A549 (cell line): Measurements from ENCODE around the gene PRR7. TPM values are rescaled to one million over a fixed set of nuclear protein-coding genes. Genes with fewer than 3 reads are reported as not detected.

ENCODE experiments used
- ATAC-seq, 2 experiments: fragments of 200-7000 bp in 1 of 2; fragments of >200 bp in 1 of 2; cut with Nextera tagmentation in 1 of 2; cut with Tn5 transposase in 1 of 2; 3 replicates each; pipeline versions ENCODE4 v1.8.0 to v1.9.1; 2018 to 2020; ENCODE audit warnings: mild to moderate bottlenecking in 1 of 2, moderate library complexity in 1 of 2
- CTCF ChIA-PET: fragments of 300-600 bp; sonication (Branson Sonifier 250); formaldehyde crosslinking; extraction: SDS; loops from one replicate; lab custom pipeline; 2021; ENCODE audit warnings: antibody characterized with exemption, inconsistent platforms; lab: Yijun Ruan, JAX
- POLR2A ChIA-PET: fragments of 350-600 bp; formaldehyde crosslinking; extraction: SDS; loops from one replicate; lab custom pipeline; 2021; ENCODE audit warnings: antibody characterized with exemption, inconsistent platforms; lab: Yijun Ruan, JAX
- DNase-seq, 2 experiments: peaks; one replicate each; pipeline versions ENCODE4 v3.0.0 to v3.0.0-alpha.2; 2011 to 2016; ENCODE audit warnings: low read depth in 1 of 2, low spot score in 1 of 2
- FAIRE-seq: peaks from 2 replicates; lab custom pipeline; 2011; peaks lifted over from hg19 to GRCh38; lab: Jason Lieb, UNC
- H3K27ac ChIP-seq, 2 experiments: fragments of >200 bp; sonication (Bioruptor Twin); formaldehyde crosslinking; 3 replicates each; pipeline ENCODE4 v1.5.1; 2016 to 2017
- H3K4me1 ChIP-seq: fragments of >200 bp; sonication (Bioruptor Twin); formaldehyde crosslinking; 3 replicates; pipeline ENCODE4 v1.6.1; 2016
- H3K4me2 ChIP-seq: fragments of >200 bp; sonication (Bioruptor Twin); formaldehyde crosslinking; 3 replicates; pipeline ENCODE4 v1.6.1; 2016
- H3K4me3 ChIP-seq: fragments of >200 bp; sonication (Bioruptor Twin); formaldehyde crosslinking; 3 replicates; pipeline ENCODE4 v1.5.1; 2016
- H3K9me3 ChIP-seq: fragments of >200 bp; sonication (Bioruptor Twin); formaldehyde crosslinking; 3 replicates; pipeline ENCODE4 v1.6.1; 2016
- BCL3 ChIP-seq: fragments of >200 bp; sonication (Bioruptor Twin); formaldehyde crosslinking; IDR thresholded peaks from 3 replicates; pipeline ENCODE4 v1.6.1; 2016
- CEBPB ChIP-seq, 2 experiments: fragments of >200 bp in 1 of 2; sonication (Bioruptor Twin) in 1 of 2; formaldehyde crosslinking in 1 of 2; IDR thresholded peaks; 2 replicates each; pipeline ENCODE4 v1.6.1; 2012 to 2016
- CTCF ChIP-seq: fragments of >200 bp; sonication (Bioruptor Twin); formaldehyde crosslinking; IDR thresholded peaks from 3 replicates; pipeline ENCODE4 v1.5.1; 2016
- E2F6 ChIP-seq: IDR thresholded peaks from 2 replicates; pipeline ENCODE4 v1.6.1; 2012; ENCODE audit warnings: low read depth, borderline replicate concordance
- EHMT2 ChIP-seq: fragments of 200-600 bp; sonication (generic); IDR thresholded peaks from 2 replicates; pipeline ENCODE4 v1.6.1; 2016; ENCODE audit warnings: antibody characterized with exemption, low read depth, mild to moderate bottlenecking, moderate library complexity
- FOSL2 ChIP-seq, 2 experiments: fragments of 450-650 bp in 1 of 2; fragments of >200 bp in 1 of 2; sonication (Bioruptor Twin) in 1 of 2; formaldehyde crosslinking; IDR thresholded peaks; 2 replicates each; pipeline versions ENCODE4 v1.5.0 to v1.6.1; 2016 to 2020; ENCODE audit warnings: mild to moderate bottlenecking in 1 of 2, moderate library complexity in 1 of 2
- FOXS1 ChIP-seq: fragments of 250-450 bp; sonication (Bioruptor Pico); IDR thresholded peaks from 2 replicates; pipeline ENCODE4 v1.5.0; 2020; ENCODE audit warnings: mild to moderate bottlenecking, moderate library complexity
- HDAC2 ChIP-seq: fragments of 200-600 bp; sonication (generic); IDR thresholded peaks from 2 replicates; pipeline ENCODE4 v1.6.1; 2016
- HMGXB4 ChIP-seq: fragments of 250-450 bp; sonication (Bioruptor Pico); IDR thresholded peaks from 2 replicates; pipeline ENCODE4 v1.5.0; 2021; ENCODE audit warnings: mild to moderate bottlenecking, moderate library complexity, borderline replicate concordance
- HOXA7 ChIP-seq: fragments of 250-450 bp; sonication (Bioruptor Pico); IDR thresholded peaks from 2 replicates; pipeline ENCODE4 v1.5.0; 2020; ENCODE audit warnings: mild to moderate bottlenecking, moderate library complexity
- KDM1A ChIP-seq: fragments of 200-600 bp; sonication (generic); IDR thresholded peaks from 2 replicates; pipeline ENCODE4 v1.6.1; 2016; ENCODE audit warnings: low read depth, mild to moderate bottlenecking
- MAX ChIP-seq: IDR thresholded peaks from 2 replicates; pipeline ENCODE4 v1.6.1; 2012
- MAZ ChIP-seq: fragments of 150-350 bp; IDR thresholded peaks from 2 replicates; pipeline ENCODE4 v1.6.1; 2014; ENCODE audit warnings: antibody characterized with exemption, low read depth, low read length, borderline replicate concordance
- NFE2L2 ChIP-seq: fragments of 150-350 bp; conservative IDR thresholded peaks from 2 replicates; pipeline ENCODE4 v1.6.1; 2014; ENCODE audit warnings: low read length
- NPAS2 ChIP-seq: fragments of 250-450 bp; sonication (Bioruptor Pico); IDR thresholded peaks from 2 replicates; pipeline ENCODE4 v1.8.0; 2022; ENCODE audit warnings: mild to moderate bottlenecking, moderate library complexity, borderline replicate concordance
- PBX3 ChIP-seq: IDR thresholded peaks from 2 replicates; pipeline ENCODE4 v1.6.1; 2012
- RAD21 ChIP-seq, 2 experiments: fragments of >200 bp in 1 of 2; sonication (Bioruptor Twin) in 1 of 2; formaldehyde crosslinking in 1 of 2; IDR thresholded peaks in 1 of 2; conservative IDR thresholded peaks in 1 of 2; 2 replicates in 1 of 2; 3 replicates in 1 of 2; pipeline ENCODE4 v1.6.1; 2012 to 2018; ENCODE audit warnings: inconsistent platforms in 1 of 2
- REST ChIP-seq: fragments of 200-600 bp; sonication (generic); IDR thresholded peaks from 2 replicates; pipeline ENCODE4 v1.6.1; 2016; ENCODE audit warnings: antibody characterized with exemption, mild to moderate bottlenecking, moderate library complexity
- RFX5 ChIP-seq: fragments of 450-650 bp; IDR thresholded peaks from 2 replicates; pipeline ENCODE4 v1.7.1; 2014; ENCODE audit warnings: antibody characterized with exemption, mild to moderate bottlenecking, moderate library complexity
- RNF2 ChIP-seq: fragments of 200-600 bp; sonication (generic); IDR thresholded peaks from 2 replicates; pipeline ENCODE4 v1.6.1; 2016; ENCODE audit warnings: low read depth, mild to moderate bottlenecking, antibody characterized with exemption, moderate library complexity, borderline replicate concordance
- TP53 ChIP-seq: fragments of 250-450 bp; sonication (Bioruptor Pico); IDR thresholded peaks from 2 replicates; pipeline ENCODE4 v1.5.0; 2021; ENCODE audit warnings: mild to moderate bottlenecking, moderate library complexity
- ZFP36 ChIP-seq: fragments of 450-650 bp; IDR thresholded peaks from 2 replicates; pipeline ENCODE4 v1.6.1; 2014; ENCODE audit warnings: borderline replicate concordance; ENCODE audit not compliant: partially characterized antibody
- ZSCAN20 ChIP-seq: fragments of 250-450 bp; sonication (Bioruptor Pico); IDR thresholded peaks from 2 replicates; pipeline ENCODE4 v1.8.0; 2022; ENCODE audit warnings: mild to moderate bottlenecking, moderate library complexity
- WGBS: methylation state at CpG from one replicate; pipeline ENCODE4 v1.1.6; 2017; ENCODE audit errors: missing lambda C conversion rate; 5-methylcytosine and 5-hydroxymethylcytosine counted together
- polyA plus RNA-seq, 4 experiments: library from polyadenylated mRNA; depleted of rRNA in 3 of 4; stranded (reverse); fragments of >200 nt; fragmentation: RNase III in 1 of 4; extraction: RNeasy Plus Mini Kit Qiagen cat#74134 plus additional on column Dnase treatment in 1 of 4; gene quantifications; 2 replicates in 3 of 4; 3 replicates in 1 of 4; pipeline ENCODE4 v1.2.3, GENCODE V29; 2011 to 2017

PRR7 gene
- polyA plus RNA-seq, 2 of the 4 experiments (the other 2 are of a cell fraction): 2.2 to 11.0 TPM

GRCh38 chr5:177428574-177429217, 17.9 kb upstream of the PRR7 start (continued):
- 0 out of 3 replicates have a peak, but pooled peaks have one; percentile 20 for TF ChIP-seq BCL3
- no peak for TF ChIP-seq NFE2L2
- TF ChIP-seq HOXA7: no peak
- peak; percentile 16; the same call in 1 of the 2 replicates for TF ChIP-seq PBX3

GRCh38 chr5:177429248-177430040, 17.2 kb upstream of the PRR7 start:
- FAIRE-seq (no peak), DNase-seq (no peak), ATAC-seq (no peak)
- Histone ChIP-seq H3K4me2 (no peak overlapping the region), H3K9me3 (no peaks in the 10 kb centered on the region), H3K27ac (peak overlapping the region in 1 of 2 experiments; percentile 25; a peak in 1 of 6 replicates), H3K4me1 (peaks cover 17% of the 10 kb centered on the region), H3K4me3 (no peak overlapping the region)
- ChIA-PET POLR2A (interaction anchor here (1.3 kb wide), 1 partner anchor 18 kb away, joined by 3 read pairs; no protein-coding TSS in a partner anchor), CTCF (interaction anchor here (0.7 to 36.0 kb wide), 3 partner anchors 19 to 59 kb away, joined by 4 to 871 read pairs (median 152); partner anchors contain the start of gene PRR7)
- TF ChIP-seq KDM1A (no peak), CTCF (no peak), NFE2L2 (no peak), MAX (no peak), ZFP36 (no peak), RFX5 (no peak), FOXS1 (no peak), ZSCAN20 (CRISPR knock-in tag) (no peak), TP53 (CRISPR knock-in tag) (no peak), RAD21 (conservative IDR thresholded peaks at IDR 0.05 in 1 of 2, IDR thresholded peaks at IDR 0.05 in 1 of 2) (no peak), HMGXB4 (no peak), RNF2 (no peak), REST (no peak; the same call in 1 of the 2 replicates), NPAS2 (CRISPR knock-in tag) (no peak), EHMT2 (no peak), E2F6 (no peak), MAZ (no peak), FOSL2 (IDR thresholded peaks at IDR 0.05) (no peak), FOSL2 (CRISPR knock-in tag; IDR thresholded peaks at IDR 0.05) (no peak), CEBPB (IDR thresholded peaks at IDR 0.05) (no peak), HDAC2 (no peak)
- 98% methylated on average over 5 of the region's 6 CpGs for WGBS
